Fibroblast of the conjunctiva (primary cell): ENCODE data around the gene RIN2.

Source experiments
- DNase-seq: peaks from one replicate; pipeline ENCODE4 v3.0.0-alpha.2; 2010; ENCODE audit warnings: low read depth

RIN2 gene

DNA sequence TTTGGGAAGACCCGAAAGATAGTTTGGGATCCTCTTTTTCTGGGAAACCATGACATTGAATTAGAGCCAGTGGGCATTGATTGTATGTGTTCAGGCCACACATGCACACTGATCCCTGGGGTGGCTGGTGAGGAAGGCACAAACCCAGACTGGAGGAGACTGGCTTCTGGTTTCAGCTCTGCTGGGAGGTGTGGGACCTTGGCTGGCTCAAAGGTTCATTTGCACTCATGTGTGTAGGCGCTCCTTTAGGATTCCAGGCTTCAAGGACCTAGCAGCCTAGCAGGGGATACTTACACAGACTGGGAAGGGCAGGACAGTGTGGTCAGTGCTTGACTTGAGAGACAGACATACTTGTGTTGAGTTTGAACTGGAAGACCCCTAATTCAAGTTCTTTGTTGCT is 7.2 kb downstream of the RIN2 start:
- no peak for DNase-seq

GRCh38 chr20:19765913-19766312 is 7.9 kb downstream of the RIN2 start:
- DNase-seq = no peak

- no peak for DNase-seq
Measured at GRCh38 chr20:19767070-19767469, 9.0 kb downstream of the RIN2 start.

- no peak for DNase-seq
Measured at GRCh38 chr20:19768325-19768842, 10.3 kb downstream of the RIN2 start.

GRCh38 chr20:19769507-19769906 is 11.4 kb downstream of the RIN2 start:
- no peak for DNase-seq

DNA sequence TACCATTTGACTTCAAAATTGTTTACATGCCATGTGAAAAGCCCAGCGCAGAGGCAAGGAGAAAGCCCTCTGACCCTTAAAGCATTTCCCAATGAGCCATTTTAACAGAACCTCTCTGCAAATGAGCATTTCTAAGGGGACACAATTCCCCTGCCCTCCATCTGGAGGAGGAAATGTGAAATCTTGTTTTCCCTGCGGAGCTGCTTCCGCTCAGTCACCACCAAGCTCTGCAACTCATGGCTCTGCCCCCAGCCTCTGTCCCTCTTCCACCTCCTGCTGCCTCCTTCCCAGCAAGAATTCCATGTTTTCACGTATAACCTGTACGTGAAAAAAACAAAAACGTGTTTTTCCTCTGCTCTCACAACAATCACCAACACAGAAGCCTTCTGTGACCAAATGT is 12.3 kb downstream of the RIN2 start:
- no peak for DNase-seq

DNA sequence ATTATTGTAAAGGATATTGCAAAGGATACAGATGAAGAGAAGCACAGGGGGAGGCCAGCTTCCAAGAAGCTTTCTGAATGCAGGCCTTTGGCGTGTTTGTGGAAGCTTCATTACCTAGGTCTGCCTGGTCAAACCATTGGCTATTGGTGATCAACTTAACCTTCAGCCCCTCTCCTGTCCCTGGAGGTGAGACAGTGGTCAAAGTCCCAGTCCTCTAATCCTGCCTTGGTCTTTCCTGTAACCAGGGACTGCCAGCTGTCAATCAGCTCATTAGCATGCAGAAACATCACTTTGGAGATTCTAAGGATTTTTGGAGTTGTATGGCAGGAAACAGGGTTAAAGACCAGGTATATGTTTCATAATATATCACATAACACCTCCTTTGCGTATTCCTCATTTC is 13.0 kb downstream of the RIN2 start:
- DNase-seq = no peak

GRCh38 chr20:19773471-19773870 is 15.4 kb downstream of the RIN2 start:
- no peak for DNase-seq

DNA sequence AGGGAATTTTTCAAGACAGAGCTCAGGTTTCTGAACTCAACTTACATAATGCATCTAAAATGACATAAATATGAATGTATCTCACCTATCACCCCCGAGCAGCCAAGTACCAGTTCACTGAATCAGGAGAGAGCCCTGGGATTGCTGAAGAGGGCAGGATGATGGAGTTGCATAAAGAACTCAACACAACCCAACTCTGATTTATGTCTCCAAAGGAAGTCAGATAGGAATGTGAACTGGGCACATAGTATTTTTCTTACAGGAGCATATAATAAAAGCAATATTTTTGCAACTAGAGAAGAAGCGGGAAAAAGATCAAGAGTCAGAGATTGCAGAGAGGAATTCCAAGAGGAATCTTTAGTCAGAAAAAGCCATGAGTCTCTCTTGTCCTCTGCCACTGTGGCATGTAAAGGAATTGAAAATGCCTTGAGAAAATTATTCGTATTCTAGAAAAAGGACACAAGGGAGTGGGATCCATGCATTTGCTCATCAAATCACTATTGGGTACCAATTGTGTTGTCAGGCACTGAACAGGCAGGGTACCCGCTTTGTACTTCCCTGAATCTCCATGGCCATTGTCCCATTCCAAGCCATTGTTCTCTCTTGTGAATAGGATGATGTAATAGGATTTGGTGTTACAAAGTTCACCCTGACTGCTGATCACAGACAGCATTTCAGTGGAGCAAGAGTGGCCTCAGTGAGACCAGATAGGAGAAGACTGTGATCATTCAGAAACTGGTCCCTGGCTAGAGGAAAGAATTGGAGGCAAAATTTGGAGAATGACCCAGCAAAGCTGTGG is 16.3 kb downstream of the RIN2 start:
- no peak for DNase-seq

GRCh38 chr20:19775353-19776253 is 17.5 kb downstream of the RIN2 start:
- no peak for DNase-seq

GRCh38 chr20:19777315-19777714 is 19.3 kb downstream of the RIN2 start:
- DNase-seq = no peak

GRCh38 chr20:19777981-19778380 is 19.9 kb downstream of the RIN2 start:
- no peak for DNase-seq

- no peak for DNase-seq
Measured at GRCh38 chr20:19778404-19778803, 20.3 kb downstream of the RIN2 start.

- no peak for DNase-seq
Measured at GRCh38 chr20:19779634-19780033, 21.6 kb downstream of the RIN2 start.

GRCh38 chr20:19780261-19780660 is 22.2 kb downstream of the RIN2 start:
- no peak for DNase-seq

DNA sequence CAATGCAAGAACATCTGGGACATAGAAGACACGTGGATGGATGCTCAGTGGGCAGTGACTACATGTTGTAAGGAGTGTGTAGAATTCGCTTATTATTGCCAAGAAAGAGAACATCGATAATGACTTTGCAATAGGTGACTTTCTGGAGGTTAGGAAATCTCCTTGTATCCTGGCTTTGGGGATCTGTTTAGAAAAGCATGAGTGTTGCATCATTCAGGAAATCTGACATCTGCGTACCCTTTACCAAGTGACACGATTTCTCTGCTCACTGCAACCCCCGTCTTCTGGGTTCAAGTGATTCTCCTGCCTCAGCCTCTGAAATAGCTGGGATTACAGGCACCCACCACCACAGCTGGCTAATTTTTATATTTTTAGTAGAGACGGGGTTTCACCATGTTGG is 23.2 kb downstream of the RIN2 start:
- no peak for DNase-seq

DNA sequence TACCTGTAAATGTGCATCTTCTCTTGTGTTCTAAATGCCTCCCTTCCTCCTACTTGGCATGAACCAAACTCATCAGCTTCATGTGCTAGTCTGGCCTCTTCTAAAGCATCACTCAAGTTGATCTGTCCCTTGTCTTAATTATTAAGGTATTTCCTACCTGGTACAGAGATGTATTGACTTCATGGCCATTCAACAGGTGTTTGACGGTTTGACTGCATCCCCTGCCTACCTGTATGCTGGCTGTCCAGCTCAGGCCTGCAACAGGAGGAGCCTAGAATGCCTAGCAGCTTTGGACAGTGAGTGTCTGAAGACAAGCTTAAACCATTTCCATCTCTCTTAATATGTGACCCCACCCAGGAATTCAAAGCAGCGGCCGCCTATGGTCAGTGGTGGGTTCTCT is 24.6 kb downstream of the RIN2 start:
- no peak for DNase-seq

DNA sequence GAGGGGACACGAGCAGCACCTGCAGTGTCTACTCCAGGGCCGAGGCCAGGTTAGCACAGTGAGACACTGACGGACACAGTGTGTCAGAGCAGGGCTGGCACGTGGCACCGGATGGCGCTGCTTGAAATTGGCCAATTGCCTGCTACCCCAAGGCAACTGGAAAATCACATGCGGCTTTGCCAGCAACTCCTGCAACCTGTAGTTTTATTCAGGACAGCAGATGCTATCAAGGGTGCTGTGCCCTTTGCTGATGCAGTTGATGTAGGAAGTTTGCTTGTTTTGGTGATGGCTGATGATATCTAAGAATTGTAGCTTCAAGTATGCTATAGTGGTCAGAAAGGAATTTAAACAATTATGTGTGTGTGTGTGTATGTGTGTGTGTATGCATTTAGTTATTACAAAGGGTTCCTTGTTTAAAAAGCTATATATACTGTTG is 25.9 kb downstream of the RIN2 start:
- DNase-seq = peak; percentile 18

DNA sequence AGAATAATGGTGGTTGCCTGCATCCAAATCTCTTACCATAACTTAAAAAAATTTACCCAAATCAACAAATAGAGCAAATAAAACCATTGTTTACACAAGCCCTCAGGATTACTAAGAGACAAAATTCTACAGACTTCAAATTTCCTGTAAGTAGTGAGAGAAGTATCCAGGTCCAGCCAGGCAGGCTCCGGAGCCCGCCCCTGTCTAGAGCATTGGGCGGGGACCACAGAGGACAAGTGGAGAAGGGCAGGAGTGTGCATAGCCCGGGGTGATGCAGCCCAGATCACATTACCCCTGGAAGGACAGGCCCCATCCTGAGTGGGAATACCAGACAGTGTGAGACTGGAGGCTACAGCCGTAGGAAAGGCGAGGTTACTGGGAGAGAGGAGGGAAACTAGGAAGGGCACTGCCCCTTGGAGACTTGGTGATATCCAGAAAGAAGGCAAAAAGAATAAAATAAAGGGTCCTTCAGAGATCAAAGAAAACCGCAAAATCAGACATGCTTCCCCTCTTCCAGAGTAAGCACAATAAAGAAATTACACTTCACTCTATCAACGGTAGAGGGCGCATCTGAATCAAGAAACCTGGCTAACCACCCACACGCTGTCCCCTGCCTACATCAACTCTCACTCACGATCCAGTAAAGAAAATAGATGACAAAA is 26.6 kb downstream of the RIN2 start:
- peak; percentile 79 for DNase-seq

DNA sequence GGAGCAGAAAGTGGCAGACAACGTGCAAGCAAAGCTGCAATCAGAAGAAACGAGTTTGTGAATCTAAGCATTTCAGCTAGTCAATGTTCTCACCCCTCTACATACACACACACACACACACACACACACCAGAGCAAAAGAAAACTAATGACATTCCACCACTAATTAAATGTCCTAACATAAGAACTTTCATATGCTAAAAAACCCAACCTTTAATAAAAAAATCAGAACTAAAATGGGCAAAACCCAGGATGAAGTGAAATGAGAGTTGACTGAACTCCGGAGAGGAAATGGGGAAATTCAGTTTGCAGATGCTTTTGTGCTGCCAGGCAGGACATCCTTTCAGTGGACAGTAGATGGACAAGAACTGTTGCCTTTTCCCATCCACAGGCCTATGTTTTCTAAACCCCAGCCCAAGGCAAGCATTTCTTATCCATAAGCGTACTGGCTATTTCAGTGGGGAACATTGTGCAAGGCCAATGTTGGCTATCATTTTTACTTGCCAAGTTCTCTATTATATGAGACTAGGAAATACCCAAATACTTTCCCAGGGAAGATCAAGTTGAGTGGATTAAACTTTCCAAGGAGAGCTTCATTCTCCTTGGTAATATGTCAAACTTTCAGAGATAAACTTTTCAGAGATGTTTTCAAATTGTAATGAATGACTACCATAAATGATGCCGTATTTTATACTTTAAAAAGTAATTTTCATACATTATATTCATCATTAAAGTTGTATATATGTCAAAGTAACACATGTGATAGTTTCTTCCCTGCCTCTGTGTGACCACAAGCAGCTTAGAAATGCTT is 27.3 kb downstream of the RIN2 start:
- DNase-seq = peak; percentile 27

DNA sequence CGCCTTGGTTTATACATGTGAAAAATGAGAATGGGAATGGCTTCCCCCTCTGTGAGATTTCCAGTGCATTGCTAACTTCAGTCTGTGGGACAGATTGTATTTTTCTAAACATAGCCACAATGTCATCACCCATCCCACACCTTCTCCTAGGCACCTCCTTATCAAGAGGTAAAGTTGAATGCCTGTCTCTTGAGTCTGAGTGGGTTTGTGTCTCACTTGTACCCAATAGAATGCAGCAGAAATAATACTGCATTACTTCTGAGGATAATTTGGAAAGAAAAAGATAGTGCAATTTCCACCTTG is 27.9 kb downstream of the RIN2 start:
- DNase-seq = no peak

- peak; percentile 70 for DNase-seq
Measured at GRCh38 chr20:19786311-19786710, 28.3 kb downstream of the RIN2 start.
